Dermis blood vessel endothelial cell (primary cell): ENCODE results near the gene SPC24. TPM values are rescaled to one million over a fixed set of nuclear protein-coding genes. Genes with fewer than 3 reads are reported as not detected.
A peak's percentile ranks its signal among the peaks of the same experiment; 100 is the strongest.
"Not testable (repeated sequence)": the region's sequence is repeated elsewhere in the genome, so short reads cannot be mapped to it uniquely, and the experiment has no call there.

Experiments used
- DNase-seq: peaks from one replicate; pipeline ENCODE4 v3.0.0; 2010
- total RNA-seq: library from RNA; depleted of rRNA; stranded (reverse); fragments of >200 nt; gene quantifications from 2 replicates; pipeline ENCODE4 v1.2.3, GENCODE V29; 2014

The SPC24 gene
- total RNA-seq, 1 donor from 2014 or later, result 23.1 TPM

- DNase-seq, result no peak
These were observed 8.7 kb upstream of the SPC24 start for GRCh38 chr19:11164296-11164695.

- not testable (repeated sequence) for DNase-seq
These were observed 4.8 kb upstream of the SPC24 start for GRCh38 chr19:11160440-11160768.

- DNase-seq, result peak; percentile 48
These were observed 4.2 kb upstream of the SPC24 start for GRCh38 chr19:11159598-11160439.

- DNase-seq, result no peak
These were observed 917 bp downstream of the SPC24 start for GRCh38 chr19:11154683-11155047.

GRCh38 chr19:11152318-11153062 is 3.1 kb downstream of the SPC24 start:
- DNase-seq, result peak; percentile 83

- DNase-seq, result no peak
These were observed 4.4 kb downstream of the SPC24 start for GRCh38 chr19:11151181-11151580.

GRCh38 chr19:11148001-11148400 is 7.6 kb downstream of the SPC24 start:
- DNase-seq, result no peak

GRCh38 chr19:11145536-11145924 is 10.1 kb downstream of the SPC24 start:
- no peak for DNase-seq

GRCh38 chr19:11142528-11143171 is 12.9 kb downstream of the SPC24 start:
- peak; percentile 97 for DNase-seq

GRCh38 chr19:11141937-11142527 is 13.6 kb downstream of the SPC24 start:
- no peak for DNase-seq

GRCh38 chr19:11140896-11141295 is 14.7 kb downstream of the SPC24 start:
- DNase-seq, result no peak

GRCh38 chr19:11140023-11140538 is 15.5 kb downstream of the SPC24 start:
- DNase-seq, result not testable (repeated sequence)

GRCh38 chr19:11138601-11139300 is 16.8 kb downstream of the SPC24 start:
- DNase-seq, result peak; percentile 68

GRCh38 chr19:11137542-11138384 is 17.8 kb downstream of the SPC24 start:
- DNase-seq, result peak; percentile 68

- no peak for DNase-seq
These were observed 19.0 kb downstream of the SPC24 start for GRCh38 chr19:11136400-11137101.

GRCh38 chr19:11131471-11131870 is 24.1 kb downstream of the SPC24 start:
- DNase-seq, result peak; percentile 58

- peak; percentile 95 for DNase-seq
These were observed 24.6 kb downstream of the SPC24 start for GRCh38 chr19:11130824-11131455.

- DNase-seq, result no peak
These were observed 27.7 kb downstream of the SPC24 start for GRCh38 chr19:11127905-11128304.

GRCh38 chr19:11125994-11126685 is 29.4 kb downstream of the SPC24 start:
- DNase-seq, result peak; percentile 86
